RWPE1 (cell line): Measurements from ENCODE around the gene AFF1.
"Not testable (repeated sequence)": the region's sequence is repeated elsewhere in the genome, so short reads cannot be mapped to it uniquely, and the experiment has no call there.

Experiments used
- CTCF ChIA-PET: fragments of 350-600 bp; sonication (Branson Sonifier 250); formaldehyde crosslinking; extraction: SDS; loops from one replicate; lab custom pipeline; 2021; lab: Yijun Ruan, JAX
- POLR2A ChIA-PET: fragments of 400-600 bp; formaldehyde crosslinking; extraction: SDS; loops from one replicate; lab custom pipeline; 2020; ENCODE audit warnings: antibody characterized with exemption; ENCODE audit not compliant: low non-redundant PET; lab: Yijun Ruan, JAX
- DNase-seq: peaks from one replicate; pipeline ENCODE4 v3.0.0; 2012; ENCODE audit warnings: low spot score
- H3K27ac ChIP-seq: fragments of 450-650 bp; 2 replicates; pipeline ENCODE4 v1.5.1; 2017
- TF ChIP-seq, protein P1 (sequence below): fragments of 450-650 bp; conservative IDR thresholded peaks from 2 replicates; pipeline ENCODE4 v1.5.1; 2017; ENCODE audit warnings: low read depth, mild to moderate bottlenecking

AFF1 gene

DNA sequence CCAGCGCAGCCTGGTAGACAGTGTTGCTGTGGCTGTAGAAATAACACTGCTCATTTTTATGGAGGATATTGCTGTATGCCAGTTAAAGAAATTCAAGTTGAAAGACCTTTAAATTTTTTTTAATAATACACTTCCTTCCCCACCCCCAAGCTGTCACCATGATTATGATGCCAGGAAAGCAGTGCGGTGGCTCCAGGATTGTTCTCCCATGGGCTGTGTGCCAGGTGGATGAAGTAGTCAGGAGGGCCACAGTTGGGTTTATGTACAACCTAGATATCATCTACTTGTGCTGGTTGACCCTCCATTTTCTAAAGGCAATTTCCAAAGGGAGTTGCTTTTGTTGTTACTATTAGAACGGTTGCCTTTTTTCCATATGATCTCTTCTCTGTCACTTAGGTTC lies 136.6 kb downstream of the AFF1 start:
- ChIA-PET CTCF (no interaction called here), POLR2A (no interaction called here)
- no peak for DNase-seq
- TF ChIP-seq, protein P1, sequence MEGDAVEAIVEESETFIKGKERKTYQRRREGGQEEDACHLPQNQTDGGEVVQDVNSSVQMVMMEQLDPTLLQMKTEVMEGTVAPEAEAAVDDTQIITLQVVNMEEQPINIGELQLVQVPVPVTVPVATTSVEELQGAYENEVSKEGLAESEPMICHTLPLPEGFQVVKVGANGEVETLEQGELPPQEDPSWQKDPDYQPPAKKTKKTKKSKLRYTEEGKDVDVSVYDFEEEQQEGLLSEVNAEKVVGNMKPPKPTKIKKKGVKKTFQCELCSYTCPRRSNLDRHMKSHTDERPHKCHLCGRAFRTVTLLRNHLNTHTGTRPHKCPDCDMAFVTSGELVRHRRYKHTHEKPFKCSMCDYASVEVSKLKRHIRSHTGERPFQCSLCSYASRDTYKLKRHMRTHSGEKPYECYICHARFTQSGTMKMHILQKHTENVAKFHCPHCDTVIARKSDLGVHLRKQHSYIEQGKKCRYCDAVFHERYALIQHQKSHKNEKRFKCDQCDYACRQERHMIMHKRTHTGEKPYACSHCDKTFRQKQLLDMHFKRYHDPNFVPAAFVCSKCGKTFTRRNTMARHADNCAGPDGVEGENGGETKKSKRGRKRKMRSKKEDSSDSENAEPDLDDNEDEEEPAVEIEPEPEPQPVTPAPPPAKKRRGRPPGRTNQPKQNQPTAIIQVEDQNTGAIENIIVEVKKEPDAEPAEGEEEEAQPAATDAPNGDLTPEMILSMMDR = no peak
- H3K27ac ChIP-seq = no peak overlapping the region

DNA sequence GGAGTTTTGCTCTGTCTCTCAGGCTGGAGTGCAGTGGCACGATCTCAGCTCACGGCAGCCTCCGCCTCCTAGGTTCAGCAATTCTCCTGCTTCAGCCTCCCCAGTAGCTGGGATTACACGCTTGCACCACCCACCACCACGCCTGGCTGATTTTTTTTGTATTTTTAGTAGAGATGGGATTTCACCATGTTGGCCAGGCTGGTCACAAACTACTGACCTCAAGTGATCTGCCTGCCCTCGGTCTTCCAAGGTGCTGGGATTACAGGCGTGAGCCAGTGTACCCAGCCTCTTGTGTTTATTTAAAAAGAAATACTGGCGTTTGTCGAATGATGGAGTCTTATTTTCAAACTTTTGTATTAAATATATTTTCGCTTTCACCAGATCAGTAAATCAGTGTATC lies 137.7 kb downstream of the AFF1 start:
- DNase-seq, CTCF ChIA-PET, POLR2A ChIA-PET: not testable (repeated sequence)
- H3K27ac ChIP-seq = 0 out of 2 replicates have a peak overlapping the region, but pooled peaks have one; percentile 7

DNA sequence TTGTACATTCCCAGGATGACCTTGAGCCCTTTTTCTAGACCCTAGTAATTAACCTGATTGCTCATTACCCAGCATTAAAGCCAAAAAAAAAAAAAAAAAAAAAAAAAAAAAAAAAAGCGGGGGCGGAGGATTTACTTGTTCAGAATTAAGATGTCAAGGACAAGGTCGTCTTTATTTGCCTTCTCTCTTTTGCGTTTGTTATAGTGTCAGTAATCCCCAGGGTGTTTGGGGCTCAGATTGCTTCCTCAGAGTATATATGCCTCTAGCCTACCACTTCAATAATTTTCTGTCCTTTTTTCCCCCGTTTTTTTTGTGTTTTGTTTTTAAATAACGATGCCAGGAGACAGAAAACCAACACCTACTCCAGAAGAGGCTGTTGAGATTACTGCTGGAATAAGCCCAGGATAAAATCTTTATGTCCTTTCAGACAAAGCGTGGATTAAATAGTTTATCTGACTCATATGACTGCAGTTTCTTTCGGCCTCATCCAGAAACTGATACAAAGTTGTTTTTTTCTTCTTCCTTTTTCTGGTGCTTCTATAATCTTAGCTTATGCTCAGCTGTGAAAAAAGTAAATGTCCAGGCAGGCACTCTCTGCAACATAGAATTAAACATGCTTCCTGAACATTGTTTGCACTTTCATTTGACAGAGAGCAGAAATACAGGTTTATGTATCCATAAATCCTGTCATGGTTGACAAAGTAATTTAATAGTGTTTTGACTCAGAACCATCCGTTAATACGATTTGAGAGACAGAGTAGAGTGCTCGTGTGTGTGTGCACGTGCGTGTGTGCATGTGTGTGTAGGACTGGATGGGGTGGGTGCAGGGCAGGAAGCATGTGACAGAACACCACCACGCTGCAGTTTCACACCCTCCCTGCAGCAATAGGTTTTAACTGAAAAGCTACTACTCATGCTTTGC lies 138.6 kb downstream of the AFF1 start:
- DNase-seq = no peak
- CTCF ChIA-PET = interaction anchor here (0.6 kb wide), 1 partner anchor 87 kb away, joined by 4 read pairs; no protein-coding TSS in a partner anchor
- H3K27ac ChIP-seq = peak overlapping the region; percentile 68
- TF ChIP-seq, protein P1 = no peak
- POLR2A ChIA-PET = no interaction called here

DNA sequence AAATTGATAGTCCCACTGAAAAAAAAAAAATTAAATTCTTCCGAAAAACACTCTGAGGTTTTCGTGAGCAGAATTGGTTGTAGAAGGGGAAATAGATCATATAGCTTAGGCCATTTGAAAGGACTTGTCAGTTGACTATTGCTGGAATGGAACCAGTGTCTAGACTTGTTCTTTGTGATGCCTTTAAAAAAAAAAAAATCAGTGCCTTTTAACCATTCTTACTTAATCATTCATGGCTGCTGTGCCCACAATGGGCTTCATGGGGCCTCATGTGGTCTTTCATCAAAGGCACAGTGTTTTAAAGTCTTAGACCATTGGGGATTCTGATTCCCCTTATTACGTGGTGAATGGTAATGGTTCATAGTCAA lies 139.3 kb downstream of the AFF1 start:
- TF ChIP-seq, protein P1 = no peak
- ChIA-PET CTCF (interaction anchor here (0.6 kb wide), 1 partner anchor 87 kb away, joined by 4 read pairs; no protein-coding TSS in a partner anchor), POLR2A (no interaction called here)
- no peak for DNase-seq
- peak overlapping the region; percentile 68 for H3K27ac ChIP-seq

DNA sequence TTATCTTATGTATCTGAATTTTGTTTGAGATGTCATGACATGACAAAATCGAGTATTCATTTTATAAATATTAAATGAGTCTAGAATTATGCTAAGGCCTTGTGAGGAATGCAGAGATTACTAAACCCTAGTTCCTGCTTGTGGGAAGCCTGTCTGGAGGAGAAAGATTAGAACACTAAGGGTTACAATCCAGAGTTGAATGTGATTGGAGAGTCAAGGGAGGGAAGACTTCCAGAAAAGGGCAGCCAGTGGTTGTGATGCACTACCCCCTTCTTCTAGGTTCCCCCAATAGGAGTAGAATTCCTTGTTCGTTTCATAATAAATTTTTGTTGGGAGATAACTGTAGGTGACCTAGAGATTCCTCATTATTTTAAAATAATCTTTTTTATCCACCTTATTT lies 141.1 kb downstream of the AFF1 start:
- ChIA-PET POLR2A (no interaction called here), CTCF (interaction anchor here (1.0 kb wide), 1 partner anchor 43 kb away, joined by 4 read pairs; no protein-coding TSS in a partner anchor)
- DNase-seq = no peak
- TF ChIP-seq, protein P1 = no peak
- H3K27ac ChIP-seq = no peak overlapping the region

DNA sequence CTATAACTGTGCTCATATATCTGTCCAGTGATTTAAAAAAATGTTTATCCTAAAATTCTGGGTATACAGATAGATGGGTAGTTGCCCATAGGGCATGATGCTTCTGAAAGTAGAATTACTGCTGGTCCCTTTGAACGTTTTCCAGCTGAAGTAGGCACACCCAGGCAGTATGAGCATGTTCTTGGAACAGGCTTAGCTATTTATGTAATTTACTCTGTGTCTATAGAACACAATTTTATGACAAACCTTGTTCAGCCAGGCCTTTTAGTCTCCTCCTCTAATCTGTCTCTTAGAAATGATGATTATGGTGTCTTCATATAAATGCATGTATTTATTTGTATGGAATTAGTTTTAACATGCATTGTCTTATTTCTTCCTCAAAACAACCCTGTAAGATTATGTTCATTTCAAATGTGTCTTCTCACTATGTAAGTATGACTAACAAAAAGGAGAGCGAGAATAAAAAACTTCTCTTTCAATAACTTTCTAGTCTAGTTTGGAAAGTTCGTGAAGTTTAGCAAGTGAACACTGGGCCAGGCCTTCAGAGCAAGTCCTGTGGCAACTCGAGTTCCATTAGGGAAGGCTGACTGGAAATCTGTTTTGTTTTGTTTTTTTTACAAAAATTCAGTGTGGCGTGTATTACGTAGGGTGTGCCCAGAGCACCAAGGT lies 142.0 kb downstream of the AFF1 start:
- ChIA-PET POLR2A (no interaction called here), CTCF (interaction anchor here (1.0 kb wide), 1 partner anchor 44 kb away, joined by 4 read pairs; no protein-coding TSS in a partner anchor)

More for the DNA sequence above, 142.0 kb downstream of the AFF1 start:
- no peak for DNase-seq
- TF ChIP-seq, protein P1 = no peak
- no peak overlapping the region for H3K27ac ChIP-seq
